Ureter (tissue), 1 donor: ENCODE data around the gene ZNF846. TPM values are rescaled to one million over a fixed set of nuclear protein-coding genes. Genes with fewer than 3 reads are reported as not detected.
"Not testable (repeated sequence)": the region's sequence is repeated elsewhere in the genome, so short reads cannot be mapped to it uniquely, and the experiment has no call there.

Source experiments
- DNase-seq: peaks from one replicate; pipeline ENCODE4 v3.0.0-alpha.2; 2020; ENCODE audit warnings: low spot score
- total RNA-seq: library from RNA; stranded (reverse); gene quantifications from one replicate; pipeline ENCODE4 v1.2.4, GENCODE V29; 2023
- donor health status: DM: yes; HTN: yes; CAD: no.

Gene ZNF846
- 62.7 TPM for total RNA-seq

DNA sequence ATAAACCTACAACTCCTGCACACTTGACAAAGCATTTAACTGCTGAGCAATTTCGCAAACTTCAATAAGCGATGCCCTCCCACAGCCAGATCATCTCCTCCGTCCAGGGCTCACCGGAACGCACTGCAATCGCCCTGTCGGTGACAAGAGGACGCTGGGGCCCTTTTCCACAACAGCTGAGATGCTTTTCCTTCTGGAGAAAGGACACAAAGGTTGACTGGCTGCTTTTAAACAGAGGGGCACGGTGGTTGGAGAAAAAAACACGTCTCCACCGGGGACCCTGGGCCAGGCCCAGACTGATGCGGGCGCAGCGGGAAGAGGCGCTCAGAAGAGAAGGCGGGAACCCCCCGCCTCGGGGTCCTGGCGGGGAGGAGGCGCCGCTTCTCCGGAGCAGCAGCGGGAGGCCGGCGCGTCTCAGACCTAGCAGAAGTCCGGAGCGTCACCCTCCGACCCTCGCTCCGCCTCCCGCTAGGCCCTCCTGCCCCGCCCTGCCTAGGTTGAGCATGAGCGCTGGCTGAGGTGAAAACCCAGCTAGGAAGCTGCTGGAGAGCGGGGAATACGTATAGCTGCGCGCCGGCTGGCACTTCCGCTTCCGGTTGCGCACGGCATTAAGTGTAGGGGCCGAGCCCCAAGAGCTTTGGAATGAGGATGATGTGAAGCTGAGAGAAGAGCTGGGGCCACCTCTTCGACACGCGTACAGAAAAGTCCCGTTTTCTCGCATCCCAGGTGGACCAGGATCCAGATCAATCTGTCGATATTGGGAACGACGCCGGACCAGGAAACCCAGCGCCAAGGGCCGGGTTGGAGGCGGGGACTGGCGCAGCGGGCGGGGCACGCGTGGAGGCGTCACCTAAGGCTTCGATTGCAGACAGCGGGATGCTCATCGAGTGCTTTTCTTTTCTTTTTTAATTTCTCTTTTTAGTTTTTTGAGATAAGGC, at the start of gene ZNF846:
Gene ZNF846 (minus strand): TSS at position 564 of the 938 bp plus-strand sequence. CDS start 3,788 bp downstream, outside the sequence.
- peak; percentile 95 for DNase-seq

- DNase-seq: no peak
These were observed 49.7 kb upstream of the ZNF846 start for GRCh38 chr19:9818175-9818733.

DNA sequence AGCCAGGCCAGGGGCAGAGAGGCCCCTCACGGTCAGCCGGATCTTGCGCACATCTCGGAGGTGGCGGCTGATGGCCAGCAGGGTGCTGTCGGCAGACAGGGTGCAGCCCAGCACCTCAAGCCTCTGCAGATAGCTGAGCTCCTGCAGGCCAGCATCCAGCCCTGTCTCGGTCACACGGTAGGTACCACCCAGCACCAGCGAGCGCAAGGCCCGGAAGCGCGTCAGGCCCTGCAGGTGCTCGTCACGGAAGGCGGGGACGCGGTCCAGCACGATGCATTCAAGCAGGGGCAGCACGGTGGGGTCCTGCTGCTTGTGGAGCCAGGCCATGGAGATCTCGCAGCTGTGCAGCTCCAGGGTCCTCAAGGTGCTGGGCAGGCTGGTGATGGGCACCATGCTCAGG, 42.6 kb upstream of the ZNF846 start:
- DNase-seq: no peak

- no peak for DNase-seq
These were observed 40.6 kb upstream of the ZNF846 start for GRCh38 chr19:9808855-9809824.

GRCh38 chr19:9806803-9807202, 38.3 kb upstream of the ZNF846 start:
- no peak for DNase-seq

GRCh38 chr19:9801976-9802375, 33.4 kb upstream of the ZNF846 start:
- DNase-seq: no peak

GRCh38 chr19:9799162-9799561, 30.6 kb upstream of the ZNF846 start:
- DNase-seq: no peak

DNA sequence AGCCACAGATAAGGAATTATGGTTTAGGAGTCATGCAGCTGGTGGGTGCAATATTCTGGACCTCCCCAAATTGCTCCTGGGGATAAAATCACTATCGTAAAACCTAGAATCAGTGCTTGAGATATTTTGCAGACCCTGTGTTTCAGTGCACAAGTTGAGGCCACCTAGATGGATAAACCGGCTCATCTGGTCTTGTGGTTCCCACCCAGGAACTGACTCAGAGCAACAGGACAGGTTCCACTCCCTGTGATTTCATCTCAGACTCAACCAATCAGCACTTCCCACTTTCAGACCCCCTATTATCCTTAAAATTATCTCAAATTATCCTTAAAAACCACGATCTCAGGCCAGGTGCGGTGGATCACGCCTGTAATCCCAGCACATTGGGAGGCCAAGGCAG, 29.3 kb upstream of the ZNF846 start:
- DNase-seq: no peak

DNA sequence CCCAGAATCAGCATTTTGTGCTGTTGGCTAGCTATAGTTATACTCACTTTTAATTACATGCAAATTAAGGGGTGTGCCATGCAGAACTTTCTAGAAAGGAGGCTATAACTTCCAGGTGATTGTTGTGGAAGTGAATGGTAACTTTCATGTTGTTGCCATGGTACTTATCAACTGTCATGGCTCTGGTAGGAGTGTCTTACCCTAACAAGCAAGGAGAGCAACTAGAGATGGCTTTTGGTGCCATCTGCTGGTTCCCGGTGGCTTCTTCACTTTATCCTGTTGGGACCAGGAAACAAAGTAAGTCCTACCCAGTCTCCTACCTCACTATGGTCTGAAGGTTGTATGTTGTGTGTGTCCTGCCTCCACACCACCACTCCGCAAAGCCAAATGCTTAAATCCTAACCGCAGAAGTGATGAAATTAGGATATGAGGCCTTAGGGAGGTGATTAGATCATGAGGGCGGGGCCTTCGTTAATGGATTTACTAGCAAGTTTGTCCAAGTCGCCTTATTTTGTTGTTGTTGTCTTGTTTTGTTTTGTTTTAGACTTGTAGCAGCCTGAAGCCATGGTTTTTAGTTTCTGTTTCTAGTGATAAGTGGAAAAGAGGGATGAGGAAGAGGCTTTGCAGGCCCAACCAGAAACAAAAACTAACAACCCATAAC, 27.7 kb upstream of the ZNF846 start:
- peak; percentile 89 for DNase-seq

DNA sequence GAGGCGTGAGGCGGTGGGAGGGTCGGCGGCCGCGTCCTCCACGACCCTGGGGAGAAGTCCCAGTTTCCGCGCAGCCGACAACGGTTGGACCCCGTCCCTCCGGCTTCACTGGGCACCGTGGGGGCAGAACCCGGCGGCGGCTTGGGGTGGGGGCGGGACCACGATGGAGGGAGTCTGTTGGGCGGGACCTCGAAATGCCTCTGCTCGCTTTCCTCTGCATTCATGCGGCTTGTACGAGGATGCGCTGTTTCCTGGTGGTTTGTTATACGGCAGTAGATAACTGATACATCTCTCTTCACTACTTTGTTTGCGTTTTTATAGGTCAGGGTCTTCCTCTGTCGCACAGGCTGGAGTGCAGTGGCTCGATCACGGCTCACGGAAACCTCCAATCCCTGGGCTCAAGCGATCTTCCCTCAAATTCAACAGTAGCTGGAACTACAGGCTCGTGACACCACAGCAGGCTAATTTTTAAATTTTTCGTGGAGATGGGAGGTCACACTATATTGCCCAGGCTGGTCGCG, 24.6 kb upstream of the ZNF846 start:
- DNase-seq: peak; percentile 70

- peak; percentile 96 for DNase-seq
These were observed 23.9 kb upstream of the ZNF846 start for GRCh38 chr19:9792206-9793070.

DNA sequence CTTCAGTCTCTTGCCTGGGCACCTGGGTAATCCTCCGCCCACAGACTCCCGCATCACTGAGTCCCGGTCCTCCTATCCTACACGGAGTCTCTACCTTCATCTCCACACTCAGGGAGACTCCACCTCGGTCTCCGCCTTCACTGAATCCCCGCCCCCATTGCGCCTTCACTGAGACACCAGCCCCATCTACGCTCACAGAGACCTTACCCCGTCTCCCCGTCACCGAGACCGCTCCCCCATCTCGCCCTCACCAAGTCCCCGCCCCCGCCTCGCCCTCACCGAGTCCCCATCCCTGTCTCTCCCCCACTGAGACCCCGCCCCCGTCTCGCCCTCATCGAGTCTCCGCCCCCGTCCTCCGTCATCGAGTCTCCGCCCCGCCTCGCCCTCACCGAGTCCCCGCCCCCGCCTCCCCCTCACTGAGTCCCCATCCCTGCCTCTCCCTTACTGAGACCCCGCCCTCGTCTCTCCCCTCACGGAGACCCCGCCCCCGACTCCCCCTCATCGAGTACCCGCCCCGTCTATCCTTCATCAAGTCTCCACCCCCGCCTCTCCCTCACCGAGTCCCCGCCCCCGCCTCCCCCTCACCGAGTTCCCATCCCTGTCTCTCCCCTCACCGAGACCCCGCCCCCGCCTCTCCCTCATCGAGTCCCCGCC, 23.1 kb upstream of the ZNF846 start:
- DNase-seq: peak; percentile 99

GRCh38 chr19:9791073-9791367, 22.5 kb upstream of the ZNF846 start:
- not testable (repeated sequence) for DNase-seq

DNA sequence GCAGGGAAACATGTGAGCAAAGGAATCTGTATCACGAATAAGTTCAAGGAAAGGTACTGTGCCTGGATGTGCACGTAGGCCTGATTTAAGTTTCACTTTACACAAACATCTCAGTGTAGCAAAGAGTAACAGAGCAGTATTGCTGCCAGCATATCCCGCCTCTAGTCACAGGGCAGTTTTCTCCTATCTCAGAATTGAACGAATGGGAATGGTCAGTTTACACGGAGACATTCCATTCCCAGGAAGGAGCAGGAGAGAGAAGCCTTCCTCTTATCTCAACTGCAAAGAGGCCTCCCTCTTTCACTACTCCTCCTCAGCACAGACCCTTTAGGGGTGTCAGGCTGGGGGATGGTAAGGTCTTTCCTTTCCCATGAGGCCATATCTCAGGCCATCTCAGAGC, 21.0 kb upstream of the ZNF846 start:
- not testable (repeated sequence) for DNase-seq

DNA sequence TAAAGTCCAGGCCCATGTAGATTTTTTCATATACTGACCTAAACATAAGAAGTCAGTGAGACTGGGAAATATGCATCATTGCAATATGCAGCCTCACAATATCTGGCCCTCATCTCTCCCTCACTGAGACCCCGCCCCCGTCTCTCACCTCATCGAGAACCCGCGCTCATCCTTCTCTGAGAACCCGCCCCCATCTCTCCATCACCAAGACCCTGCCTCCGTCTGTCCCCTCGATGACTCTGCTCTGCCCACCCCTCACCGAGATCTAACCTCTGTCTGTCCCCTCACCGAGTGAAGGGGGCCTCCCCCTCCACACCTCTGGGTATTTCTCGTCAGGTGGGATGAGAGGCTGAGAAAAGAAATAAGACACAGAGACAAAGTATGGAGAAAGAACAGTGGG, 20.5 kb upstream of the ZNF846 start:
- DNase-seq: no peak

DNA sequence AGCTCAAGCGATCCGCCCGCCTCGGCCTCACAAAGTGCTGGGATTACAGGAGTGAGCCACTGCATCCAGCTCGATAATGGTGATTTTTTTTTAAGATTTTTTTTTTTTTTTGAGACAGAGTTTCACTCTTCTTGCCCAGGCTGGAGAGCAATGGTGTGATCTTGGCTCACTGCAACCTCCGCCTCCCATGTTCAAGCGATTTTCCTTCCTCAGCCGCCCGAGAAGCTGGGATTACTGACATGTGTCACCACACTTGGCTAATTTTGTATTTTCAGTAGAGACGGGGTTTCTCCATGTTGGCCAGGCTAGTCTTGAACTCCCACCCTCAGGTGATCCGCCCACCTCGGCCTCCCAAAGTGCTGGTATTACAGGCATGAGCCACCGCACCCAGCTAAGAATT, 20.1 kb upstream of the ZNF846 start:
- not testable (repeated sequence) for DNase-seq

- no peak for DNase-seq
These were observed 18.3 kb upstream of the ZNF846 start for GRCh38 chr19:9786819-9787218.

GRCh38 chr19:9786342-9786741, 17.8 kb upstream of the ZNF846 start:
- no peak for DNase-seq

- DNase-seq: peak; percentile 99
These were observed 17.1 kb upstream of the ZNF846 start for GRCh38 chr19:9785367-9786331.
